NCI-H128 (cell line): ENCODE results near the gene TNFRSF25.
A peak's percentile ranks its signal among the peaks of the same experiment; 100 is the strongest.

Experiments used
- DNase-seq: peaks from one replicate; lab custom pipeline; 2025; ENCODE audit not compliant: unreplicated experiment; lab: John Stamatoyannopoulos, UW

TNFRSF25 gene

DNA sequence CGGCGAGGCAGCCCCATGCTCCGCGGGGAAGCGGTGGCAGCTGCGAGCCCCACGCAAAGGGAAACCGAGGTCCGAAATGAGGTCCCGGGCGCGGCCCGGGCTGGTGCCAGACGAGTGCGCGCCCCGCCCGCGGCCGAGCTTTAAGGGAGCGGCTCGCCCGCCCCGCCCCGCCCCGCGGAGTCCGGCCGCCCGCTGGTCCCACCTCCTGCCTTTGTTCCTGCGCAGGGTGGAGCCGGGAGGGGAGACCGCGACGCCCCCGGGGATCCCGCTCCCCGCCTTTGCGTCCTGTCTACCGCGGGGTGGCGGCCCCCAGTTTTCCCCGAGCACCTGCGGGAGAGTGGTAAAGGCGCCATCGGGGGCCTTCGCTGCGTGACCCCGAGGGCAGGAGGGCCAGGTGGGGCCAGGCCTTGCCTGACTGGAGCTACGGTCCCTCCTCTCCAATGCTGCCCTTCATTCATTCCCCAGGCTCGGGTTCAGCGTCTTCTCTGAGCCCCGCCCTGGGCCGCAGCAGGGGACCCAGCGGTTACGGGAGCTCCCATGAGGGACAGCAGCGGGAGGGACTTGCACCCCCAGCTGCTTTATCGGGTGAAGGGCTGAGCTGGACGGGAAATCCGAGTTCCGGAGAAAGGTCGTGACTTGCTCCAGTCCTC is 46.0 kb downstream of the TNFRSF25 start, which contains the start of gene HES2:
HES2 (minus strand) TSS at position 116 of the 650 bp plus-strand sequence; CDS start at position 17, 99 bp downstream.
- DNase-seq: no peak

- no peak for DNase-seq
These were observed 46.6 kb downstream of the TNFRSF25 start for GRCh38 chr1:6419397-6419803.

DNA sequence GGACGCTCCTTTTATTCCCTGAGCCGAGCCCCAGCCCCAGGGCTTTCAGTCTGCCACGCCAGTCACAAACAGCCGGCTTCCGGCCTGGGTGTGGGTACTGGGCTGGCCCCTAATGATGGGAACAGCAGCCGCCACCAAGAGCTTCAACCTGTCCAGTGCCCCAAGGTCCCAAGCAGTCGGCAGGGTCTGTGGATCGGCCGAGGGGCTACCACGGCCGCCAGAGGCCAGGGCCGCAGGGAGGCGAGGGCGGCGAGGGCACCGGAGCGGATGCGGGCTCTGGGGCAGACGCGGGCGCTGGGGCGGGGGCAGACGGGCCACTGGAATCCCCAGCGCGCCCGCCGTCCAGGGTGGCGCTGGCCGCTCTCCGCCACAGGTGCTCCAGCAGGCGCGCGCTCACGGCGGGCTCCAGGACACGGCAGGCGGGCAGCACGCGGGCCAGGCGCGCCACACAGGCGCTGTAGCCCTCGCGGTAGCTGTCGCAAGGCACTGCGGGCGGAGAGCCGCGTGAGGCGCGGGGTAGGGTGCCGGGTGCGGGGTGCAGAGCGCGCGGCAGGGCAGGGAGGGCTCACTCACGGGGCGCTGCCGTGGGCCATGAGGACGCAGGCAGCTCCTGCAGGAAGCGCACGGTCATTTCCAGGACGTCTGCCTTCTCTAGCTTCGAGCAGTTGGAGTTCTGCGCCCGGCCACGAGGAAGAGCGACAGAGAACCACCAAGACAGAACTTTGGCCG is 47.1 kb downstream of the TNFRSF25 start:
- no peak for DNase-seq

DNA sequence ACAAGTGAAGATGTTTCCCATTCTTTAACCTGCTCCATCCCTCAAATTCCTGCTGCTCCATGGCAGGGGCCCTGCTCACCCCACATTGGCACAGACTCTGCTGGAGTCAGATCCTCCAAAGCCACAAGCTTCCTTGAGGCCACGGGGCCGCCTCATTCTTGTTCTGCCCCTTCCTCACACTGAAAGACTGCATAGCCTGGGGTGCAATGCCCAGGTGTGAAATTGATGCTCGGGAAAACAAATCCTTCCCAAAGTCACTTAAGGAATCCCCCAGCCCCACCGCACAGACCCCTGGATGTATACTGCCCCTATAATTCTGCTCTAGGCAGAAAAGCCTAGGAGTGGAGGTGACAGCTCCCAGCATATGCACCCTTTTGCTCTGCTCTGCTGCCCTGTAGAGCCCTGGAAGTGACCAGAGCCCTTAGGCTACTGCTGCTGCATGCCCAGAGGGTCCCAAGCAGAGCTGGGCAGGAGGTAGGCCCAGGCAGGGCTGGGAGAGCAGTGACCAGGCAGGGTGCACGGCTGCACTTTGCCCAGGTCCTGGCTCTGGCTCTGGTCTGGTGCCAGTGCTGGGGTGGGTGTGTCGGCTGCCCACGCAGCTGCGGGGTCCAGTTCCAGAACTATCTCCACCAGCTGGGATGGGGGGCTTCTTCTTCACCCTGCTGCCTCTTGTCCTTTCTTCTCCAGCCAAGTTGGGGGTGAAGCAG is 47.9 kb downstream of the TNFRSF25 start:
- DNase-seq: no peak

DNA sequence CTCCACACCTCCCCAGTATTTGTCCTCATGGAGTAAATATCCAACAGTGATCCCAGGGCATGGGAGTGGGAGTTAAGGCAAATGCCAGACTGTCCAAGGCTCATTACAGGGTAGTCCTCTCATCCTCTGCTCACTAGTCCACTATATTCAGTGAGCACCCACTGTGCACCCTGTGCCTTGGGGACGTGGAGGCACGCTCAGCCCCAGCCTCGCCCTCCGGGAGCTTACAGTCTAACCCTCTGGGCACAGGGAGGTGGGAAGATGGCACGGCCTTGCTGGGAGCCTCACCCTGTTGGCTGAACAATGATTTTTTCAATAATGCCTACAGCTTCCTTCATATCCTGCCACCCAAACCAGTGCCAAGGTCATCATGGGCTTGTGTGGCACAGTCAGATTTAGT is 49.1 kb downstream of the TNFRSF25 start:
- no peak for DNase-seq

DNA sequence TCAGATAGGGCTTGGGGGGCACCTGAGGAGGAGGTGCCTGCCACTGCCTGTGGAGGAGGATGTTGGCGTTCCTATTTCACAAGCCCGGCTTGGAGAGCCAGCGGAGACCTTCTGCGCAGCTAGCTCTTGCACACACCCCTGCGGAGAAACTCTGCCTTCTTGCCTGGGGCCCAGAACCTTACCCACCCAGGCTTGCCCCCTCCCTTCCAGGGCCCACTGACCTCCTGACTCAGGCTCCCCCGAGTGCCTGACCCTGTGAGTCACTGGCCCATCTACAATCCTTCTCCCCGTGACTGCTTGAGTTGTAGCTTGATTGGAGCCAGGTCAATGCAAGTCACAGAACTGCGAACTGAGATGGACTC is 49.7 kb downstream of the TNFRSF25 start:
- no peak for DNase-seq

DNA sequence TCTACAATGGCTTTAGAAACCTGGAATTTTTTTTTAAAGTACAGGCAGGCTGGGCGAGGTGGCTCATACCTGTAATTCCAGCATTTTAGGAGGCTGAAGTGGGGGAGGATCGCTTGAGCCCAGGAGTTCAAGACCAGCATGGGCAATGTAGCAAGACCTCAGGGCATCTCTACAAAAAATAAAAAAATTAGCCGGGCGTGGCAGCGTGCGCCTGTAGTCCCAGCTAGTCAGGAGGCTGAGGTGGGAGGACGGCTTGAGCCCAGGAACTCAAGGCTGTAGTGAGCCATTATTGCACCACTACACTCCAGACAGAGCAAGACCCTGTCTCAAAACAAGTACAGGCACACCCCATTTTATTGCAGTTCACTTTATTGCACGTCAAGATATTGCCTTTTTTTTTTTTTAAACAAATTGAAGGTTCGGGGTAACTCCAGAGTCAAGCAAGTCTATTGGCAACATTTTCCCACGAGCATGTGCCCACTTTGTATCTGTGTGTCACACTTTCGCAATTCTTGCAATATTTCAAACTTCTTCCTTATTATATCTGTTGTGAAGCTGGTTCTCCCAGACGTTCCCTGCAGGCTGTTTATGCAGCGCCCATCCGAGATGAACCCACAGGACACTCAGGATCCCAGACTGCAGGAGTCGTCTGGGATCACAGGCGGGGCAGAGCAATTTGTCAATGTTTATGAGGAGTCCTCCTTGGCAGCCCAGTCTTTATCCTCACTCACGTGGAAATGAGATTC is 50.9 kb downstream of the TNFRSF25 start:
- no peak for DNase-seq

- peak; percentile 52 for DNase-seq
These were observed 51.5 kb downstream of the TNFRSF25 start for GRCh38 chr1:6414443-6414844.

DNA sequence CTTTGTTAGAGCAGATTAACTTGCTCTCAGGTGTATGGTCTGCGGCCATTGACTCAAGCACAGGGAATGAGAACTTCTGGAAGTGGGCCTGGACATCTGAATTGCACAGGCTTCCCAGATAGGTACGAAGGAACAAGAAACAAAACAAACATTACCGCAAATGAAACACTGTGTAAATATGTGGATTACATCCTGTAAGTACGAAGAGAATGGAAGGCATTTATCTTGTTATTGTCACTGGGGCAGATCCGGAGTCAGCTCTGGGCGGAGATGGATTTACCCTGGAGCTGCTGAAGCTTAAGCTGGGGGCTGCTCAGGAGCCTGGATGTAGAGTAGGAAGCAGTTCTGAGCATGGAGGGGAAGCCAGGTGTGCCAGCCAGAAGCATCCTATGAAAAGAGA is 53.1 kb downstream of the TNFRSF25 start:
- no peak for DNase-seq
